ENCODE measurements around the gene HSD17B3.

- TF ChIP-seq, protein P1, sequence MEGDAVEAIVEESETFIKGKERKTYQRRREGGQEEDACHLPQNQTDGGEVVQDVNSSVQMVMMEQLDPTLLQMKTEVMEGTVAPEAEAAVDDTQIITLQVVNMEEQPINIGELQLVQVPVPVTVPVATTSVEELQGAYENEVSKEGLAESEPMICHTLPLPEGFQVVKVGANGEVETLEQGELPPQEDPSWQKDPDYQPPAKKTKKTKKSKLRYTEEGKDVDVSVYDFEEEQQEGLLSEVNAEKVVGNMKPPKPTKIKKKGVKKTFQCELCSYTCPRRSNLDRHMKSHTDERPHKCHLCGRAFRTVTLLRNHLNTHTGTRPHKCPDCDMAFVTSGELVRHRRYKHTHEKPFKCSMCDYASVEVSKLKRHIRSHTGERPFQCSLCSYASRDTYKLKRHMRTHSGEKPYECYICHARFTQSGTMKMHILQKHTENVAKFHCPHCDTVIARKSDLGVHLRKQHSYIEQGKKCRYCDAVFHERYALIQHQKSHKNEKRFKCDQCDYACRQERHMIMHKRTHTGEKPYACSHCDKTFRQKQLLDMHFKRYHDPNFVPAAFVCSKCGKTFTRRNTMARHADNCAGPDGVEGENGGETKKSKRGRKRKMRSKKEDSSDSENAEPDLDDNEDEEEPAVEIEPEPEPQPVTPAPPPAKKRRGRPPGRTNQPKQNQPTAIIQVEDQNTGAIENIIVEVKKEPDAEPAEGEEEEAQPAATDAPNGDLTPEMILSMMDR (IDR thresholded peaks at IDR 0.05) = no peak
- TF ChIP-seq POLR2A (IDR thresholded peaks at IDR 0.05) = no peak
- no peak for TF ChIP-seq POLR2AphosphoS5 (IDR thresholded peaks at IDR 0.05)
These were observed 21.2 kb upstream of the HSD17B3 start for GRCh38 chr9:96323169-96323568.
